Measurements from ENCODE around the gene ARSG. TPM values are rescaled to one million over a fixed set of nuclear protein-coding genes. Genes with fewer than 3 reads are reported as not detected.

ARSG gene
- total and polyA plus RNA-seq, 9 of the 15 experiments (the other 6 are each of a cell fraction or from before 2014, with no cell fraction given) = 1.0 to 5.6 (median 1.8) TPM

DNA sequence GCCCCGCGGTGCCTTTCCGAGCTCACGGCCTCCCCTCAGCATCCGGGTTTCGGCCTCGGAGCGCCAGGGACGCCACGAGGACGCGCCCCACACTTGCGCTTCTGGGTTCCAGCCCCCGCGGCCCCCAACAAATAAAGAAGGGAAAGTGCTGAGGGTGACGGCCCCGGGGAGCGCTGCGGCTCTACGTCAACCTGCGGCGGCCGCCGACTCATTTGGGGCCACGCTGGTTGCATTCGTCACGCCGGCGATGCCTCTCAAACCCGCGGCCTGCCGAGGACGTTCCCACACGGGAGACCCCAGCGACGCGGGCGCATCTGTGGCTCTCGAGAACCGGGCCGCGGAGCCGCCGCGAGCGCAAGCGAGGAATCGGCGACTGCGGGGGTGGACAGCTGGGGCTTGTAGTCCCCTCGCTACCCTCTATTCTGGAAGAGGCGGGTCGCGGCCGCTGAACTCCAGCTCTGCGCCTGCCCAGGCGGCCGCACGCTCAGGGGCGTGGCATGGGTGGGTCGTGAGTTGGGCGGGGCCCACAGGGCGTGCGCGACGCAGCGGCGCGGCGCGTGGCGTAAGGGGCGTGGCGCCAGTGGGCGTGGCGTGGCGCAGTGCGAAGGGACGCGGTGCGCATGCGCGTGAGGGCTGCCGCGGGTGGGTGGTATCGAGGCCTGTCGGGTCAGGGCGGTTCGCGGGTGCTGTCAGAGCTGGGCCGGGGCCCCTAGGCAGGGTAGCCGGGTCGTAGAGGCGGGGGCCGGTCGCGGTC lies 43.7 kb upstream of the ARSG start, which contains the start of gene AMZ2 (continued):
- TF ChIP-seq, protein P1, sequence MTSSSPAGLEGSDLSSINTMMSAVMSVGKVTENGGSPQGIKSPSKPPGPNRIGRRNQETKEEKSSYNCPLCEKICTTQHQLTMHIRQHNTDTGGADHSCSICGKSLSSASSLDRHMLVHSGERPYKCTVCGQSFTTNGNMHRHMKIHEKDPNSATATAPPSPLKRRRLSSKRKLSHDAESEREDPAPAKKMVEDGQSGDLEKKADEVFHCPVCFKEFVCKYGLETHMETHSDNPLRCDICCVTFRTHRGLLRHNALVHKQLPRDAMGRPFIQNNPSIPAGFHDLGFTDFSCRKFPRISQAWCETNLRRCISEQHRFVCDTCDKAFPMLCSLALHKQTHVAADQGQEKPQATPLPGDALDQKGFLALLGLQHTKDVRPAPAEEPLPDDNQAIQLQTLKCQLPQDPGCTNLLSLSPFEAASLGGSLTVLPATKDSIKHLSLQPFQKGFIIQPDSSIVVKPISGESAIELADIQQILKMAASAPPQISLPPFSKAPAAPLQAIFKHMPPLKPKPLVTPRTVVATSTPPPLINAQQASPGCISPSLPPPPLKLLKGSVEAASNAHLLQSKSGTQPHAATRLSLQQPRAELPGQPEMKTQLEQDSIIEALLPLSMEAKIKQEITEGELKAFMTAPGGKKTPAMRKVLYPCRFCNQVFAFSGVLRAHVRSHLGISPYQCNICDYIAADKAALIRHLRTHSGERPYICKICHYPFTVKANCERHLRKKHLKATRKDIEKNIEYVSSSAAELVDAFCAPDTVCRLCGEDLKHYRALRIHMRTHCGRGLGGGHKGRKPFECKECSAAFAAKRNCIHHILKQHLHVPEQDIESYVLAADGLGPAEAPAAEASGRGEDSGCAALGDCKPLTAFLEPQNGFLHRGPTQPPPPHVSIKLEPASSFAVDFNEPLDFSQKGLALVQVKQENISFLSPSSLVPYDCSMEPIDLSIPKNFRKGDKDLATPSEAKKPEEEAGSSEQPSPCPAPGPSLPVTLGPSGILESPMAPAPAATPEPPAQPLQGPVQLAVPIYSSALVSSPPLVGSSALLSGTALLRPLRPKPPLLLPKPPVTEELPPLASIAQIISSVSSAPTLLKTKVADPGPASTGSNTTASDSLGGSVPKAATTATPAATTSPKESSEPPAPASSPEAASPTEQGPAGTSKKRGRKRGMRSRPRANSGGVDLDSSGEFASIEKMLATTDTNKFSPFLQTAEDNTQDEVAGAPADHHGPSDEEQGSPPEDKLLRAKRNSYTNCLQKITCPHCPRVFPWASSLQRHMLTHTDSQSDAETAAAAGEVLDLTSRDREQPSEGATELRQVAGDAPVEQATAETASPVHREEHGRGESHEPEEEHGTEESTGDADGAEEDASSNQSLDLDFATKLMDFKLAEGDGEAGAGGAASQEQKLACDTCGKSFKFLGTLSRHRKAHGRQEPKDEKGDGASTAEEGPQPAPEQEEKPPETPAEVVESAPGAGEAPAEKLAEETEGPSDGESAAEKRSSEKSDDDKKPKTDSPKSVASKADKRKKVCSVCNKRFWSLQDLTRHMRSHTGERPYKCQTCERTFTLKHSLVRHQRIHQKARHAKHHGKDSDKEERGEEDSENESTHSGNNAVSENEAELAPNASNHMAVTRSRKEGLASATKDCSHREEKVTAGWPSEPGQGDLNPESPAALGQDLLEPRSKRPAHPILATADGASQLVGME (CRISPR knock-in tag; IDR thresholded peaks at IDR 0.05) = no peak
- TF ChIP-seq RFX5 (IDR thresholded peaks at IDR 0.05; ENCODE audit: low read depth, low read length) (no peak), U2AF2 (optimal IDR thresholded peaks at IDR 0.05; ENCODE audit: low read depth, low read length) (no peak), PCBP1 (IDR thresholded peaks at IDR 0.05; ENCODE audit: low read depth, low read length, poor library complexity, severe bottlenecking) (no peak), KAT8 (IDR thresholded peaks at IDR 0.05; ENCODE audit: low read depth) (no peak), XRCC5 (IDR thresholded peaks at IDR 0.05; ENCODE audit: low read depth, low read length) (no peak), NFE2 (IDR thresholded peaks at IDR 0.05; ENCODE audit: low read depth) (no peak), ZNF134 (CRISPR knock-in tag; conservative IDR thresholded peaks at IDR 0.05) (no peak), KDM4B (IDR thresholded peaks at IDR 0.05; ENCODE audit: borderline replicate concordance in 2 of 2, low read depth in 1 of 2) (no peak), CAMTA2 (CRISPR knock-in tag; conservative IDR thresholded peaks at IDR 0.05) (no peak), IRF2 (CRISPR knock-in tag; IDR thresholded peaks at IDR 0.05) (no peak), FOXJ3 (CRISPR knock-in tag; IDR thresholded peaks at IDR 0.05) (no peak), ZNF77 (CRISPR knock-in tag; IDR thresholded peaks at IDR 0.05) (no peak), NR2C1 (IDR thresholded peaks at IDR 0.05) (no peak), NR2C1 (tag; IDR thresholded peaks at IDR 0.05) (no peak), SETDB1 (IDR thresholded peaks at IDR 0.05; ENCODE audit: low read length) (no peak), KAT2B (IDR thresholded peaks at IDR 0.05; ENCODE audit: low read depth, low read length) (no peak), JUNB (CRISPR knock-in tag; conservative IDR thresholded peaks at IDR 0.05) (no peak)
- TF ChIP-seq, protein P2, sequence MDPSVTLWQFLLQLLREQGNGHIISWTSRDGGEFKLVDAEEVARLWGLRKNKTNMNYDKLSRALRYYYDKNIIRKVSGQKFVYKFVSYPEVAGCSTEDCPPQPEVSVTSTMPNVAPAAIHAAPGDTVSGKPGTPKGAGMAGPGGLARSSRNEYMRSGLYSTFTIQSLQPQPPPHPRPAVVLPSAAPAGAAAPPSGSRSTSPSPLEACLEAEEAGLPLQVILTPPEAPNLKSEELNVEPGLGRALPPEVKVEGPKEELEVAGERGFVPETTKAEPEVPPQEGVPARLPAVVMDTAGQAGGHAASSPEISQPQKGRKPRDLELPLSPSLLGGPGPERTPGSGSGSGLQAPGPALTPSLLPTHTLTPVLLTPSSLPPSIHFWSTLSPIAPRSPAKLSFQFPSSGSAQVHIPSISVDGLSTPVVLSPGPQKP (CRISPR knock-in tag; IDR thresholded peaks at IDR 0.05) = no peak
- TF ChIP-seq, protein P3, sequence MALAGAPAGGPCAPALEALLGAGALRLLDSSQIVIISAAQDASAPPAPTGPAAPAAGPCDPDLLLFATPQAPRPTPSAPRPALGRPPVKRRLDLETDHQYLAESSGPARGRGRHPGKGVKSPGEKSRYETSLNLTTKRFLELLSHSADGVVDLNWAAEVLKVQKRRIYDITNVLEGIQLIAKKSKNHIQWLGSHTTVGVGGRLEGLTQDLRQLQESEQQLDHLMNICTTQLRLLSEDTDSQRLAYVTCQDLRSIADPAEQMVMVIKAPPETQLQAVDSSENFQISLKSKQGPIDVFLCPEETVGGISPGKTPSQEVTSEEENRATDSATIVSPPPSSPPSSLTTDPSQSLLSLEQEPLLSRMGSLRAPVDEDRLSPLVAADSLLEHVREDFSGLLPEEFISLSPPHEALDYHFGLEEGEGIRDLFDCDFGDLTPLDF (CRISPR knock-in tag; IDR thresholded peaks at IDR 0.05) = no peak
